Activated T-helper 17 cell treated with anti-CD3 and anti-CD28 coated beads, Interleukin-2, amount 50 U/mL, for 72 hours (primary cell): Measurements from ENCODE around the gene ME1. TPM values are rescaled to one million over a fixed set of nuclear protein-coding genes. Genes with fewer than 3 reads are reported as not detected.
"Not testable (repeated sequence)": the region's sequence is repeated elsewhere in the genome, so short reads cannot be mapped to it uniquely, and the experiment has no call there.

Experiments used
- ATAC-seq: fragments of 150-1000 bp; cut with Tn5 transposase; replicated peaks from 2 replicates; pipeline ENCODE4 v1.10.0; 2021; ENCODE audit warnings: mild to moderate bottlenecking, moderate library complexity
- H3K27ac Mint-ChIP-seq: one replicate; pipeline ENCODE4 v1.8.0; 2022; ENCODE audit warnings: mixed read lengths
- H3K27me3 Mint-ChIP-seq: one replicate; pipeline ENCODE4 v1.8.0; 2022; ENCODE audit warnings: mixed read lengths
- H3K36me3 Mint-ChIP-seq: one replicate; pipeline ENCODE4 v1.8.0; 2022; ENCODE audit warnings: low read depth, mild to moderate bottlenecking, mixed read lengths
- H3K4me1 Mint-ChIP-seq: one replicate; pipeline ENCODE4 v1.8.0; 2022; ENCODE audit warnings: mixed read lengths
- H3K4me3 Mint-ChIP-seq: one replicate; pipeline ENCODE4 v1.8.0; 2022; ENCODE audit warnings: mild to moderate bottlenecking, mixed read lengths
- H3K9me3 Mint-ChIP-seq: one replicate; pipeline ENCODE4 v1.8.0; 2022; ENCODE audit warnings: mixed read lengths
- total RNA-seq, 2 donors: library from RNA; stranded (reverse); gene quantifications; one replicate each; pipeline ENCODE4 v1.2.3, GENCODE V29; 2022

The ME1 gene
- total RNA-seq, 2 donors from 2014 or later = 0.32 to 0.42 TPM

- Mint-ChIP-seq H3K27me3 (no peaks in the 10 kb centered on the region), H3K4me3 (no peak overlapping the region), H3K36me3 (no peaks in the 10 kb centered on the region), H3K9me3 (no peaks in the 10 kb centered on the region), H3K27ac (no peak overlapping the region), H3K4me1 (no peaks in the 10 kb centered on the region)
- ATAC-seq = no peak
Measured at GRCh38 chr6:83352424-83353061, 78.3 kb downstream of the ME1 start.

GRCh38 chr6:83343121-83343520 lies 87.7 kb downstream of the ME1 start:
- Mint-ChIP-seq H3K36me3 (no peaks in the 10 kb centered on the region), H3K9me3 (peaks cover 4% of the 10 kb centered on the region), H3K4me3 (no peak overlapping the region), H3K4me1 (no peaks in the 10 kb centered on the region), H3K27me3 (no peaks in the 10 kb centered on the region), H3K27ac (no peak overlapping the region)
- ATAC-seq = no peak

GRCh38 chr6:83341765-83342164 lies 89.1 kb downstream of the ME1 start:
- ATAC-seq = no peak

GRCh38 chr6:83333916-83334315 lies 96.9 kb downstream of the ME1 start:
- not testable (repeated sequence) for H3K4me3 Mint-ChIP-seq, ATAC-seq, H3K27me3 Mint-ChIP-seq, H3K27ac Mint-ChIP-seq, H3K36me3 Mint-ChIP-seq, H3K9me3 Mint-ChIP-seq, H3K4me1 Mint-ChIP-seq

More at GRCh38 chr6:83341765-83342164, 89.1 kb downstream of the ME1 start:
- Mint-ChIP-seq H3K27me3 (no peaks in the 10 kb centered on the region), H3K4me3 (no peak overlapping the region), H3K4me1 (no peaks in the 10 kb centered on the region), H3K9me3 (peaks cover 4% of the 10 kb centered on the region), H3K27ac (no peak overlapping the region), H3K36me3 (no peaks in the 10 kb centered on the region)

GRCh38 chr6:83333500-83333899 lies 97.4 kb downstream of the ME1 start:
- H3K4me3 Mint-ChIP-seq = no peak overlapping the region

GRCh38 chr6:83314693-83315092 lies 116.2 kb downstream of the ME1 start:
- Mint-ChIP-seq H3K27ac (no peak overlapping the region), H3K4me1 (no peaks in the 10 kb centered on the region), H3K9me3 (no peaks in the 10 kb centered on the region), H3K27me3 (no peaks in the 10 kb centered on the region), H3K36me3 (no peaks in the 10 kb centered on the region), H3K4me3 (no peak overlapping the region)
- peak; percentile 67 for ATAC-seq

More at GRCh38 chr6:83333500-83333899, 97.4 kb downstream of the ME1 start:
- H3K36me3 Mint-ChIP-seq = no peaks in the 10 kb centered on the region
- no peaks in the 10 kb centered on the region for H3K27me3 Mint-ChIP-seq
- no peaks in the 10 kb centered on the region for H3K4me1 Mint-ChIP-seq
- H3K27ac Mint-ChIP-seq = no peak overlapping the region
- no peaks in the 10 kb centered on the region for H3K9me3 Mint-ChIP-seq
- no peak for ATAC-seq

GRCh38 chr6:83313882-83314281 lies 117.0 kb downstream of the ME1 start:
- H3K9me3 Mint-ChIP-seq = no peaks in the 10 kb centered on the region
- H3K27ac Mint-ChIP-seq = no peak overlapping the region
- peak; percentile 45 for ATAC-seq
- no peaks in the 10 kb centered on the region for H3K36me3 Mint-ChIP-seq
- H3K4me1 Mint-ChIP-seq = peaks cover 8% of the 10 kb centered on the region
- no peak overlapping the region for H3K4me3 Mint-ChIP-seq
- peaks cover 4% of the 10 kb centered on the region for H3K27me3 Mint-ChIP-seq

- H3K36me3 Mint-ChIP-seq = no peaks in the 10 kb centered on the region
- H3K9me3 Mint-ChIP-seq = no peaks in the 10 kb centered on the region
- peaks cover 4% of the 10 kb centered on the region for H3K27me3 Mint-ChIP-seq
- no peak overlapping the region for H3K27ac Mint-ChIP-seq
- no peak overlapping the region for H3K4me3 Mint-ChIP-seq
- no peak for ATAC-seq
- peaks cover 11% of the 10 kb centered on the region for H3K4me1 Mint-ChIP-seq
Measured at GRCh38 chr6:83311231-83311630, 119.6 kb downstream of the ME1 start.

GRCh38 chr6:83310046-83310445 lies 120.8 kb downstream of the ME1 start:
- ATAC-seq = no peak
- peaks cover 4% of the 10 kb centered on the region for H3K27me3 Mint-ChIP-seq
- no peak overlapping the region for H3K27ac Mint-ChIP-seq
- no peak overlapping the region for H3K4me3 Mint-ChIP-seq
- no peaks in the 10 kb centered on the region for H3K36me3 Mint-ChIP-seq
- H3K4me1 Mint-ChIP-seq = peaks cover 11% of the 10 kb centered on the region
- H3K9me3 Mint-ChIP-seq = no peaks in the 10 kb centered on the region

- H3K9me3 Mint-ChIP-seq = no peaks in the 10 kb centered on the region
- peaks cover 4% of the 10 kb centered on the region for H3K27me3 Mint-ChIP-seq
- ATAC-seq = no peak
- H3K27ac Mint-ChIP-seq = no peak overlapping the region
- H3K4me3 Mint-ChIP-seq = no peak overlapping the region
- H3K36me3 Mint-ChIP-seq = no peaks in the 10 kb centered on the region
- peaks cover 11% of the 10 kb centered on the region for H3K4me1 Mint-ChIP-seq
Measured at GRCh38 chr6:83309344-83309743, 121.5 kb downstream of the ME1 start.

- H3K27ac Mint-ChIP-seq = no peak overlapping the region
- ATAC-seq = no peak
- H3K9me3 Mint-ChIP-seq = no peaks in the 10 kb centered on the region
- peaks cover 4% of the 10 kb centered on the region for H3K27me3 Mint-ChIP-seq
- H3K36me3 Mint-ChIP-seq = no peaks in the 10 kb centered on the region
- no peak overlapping the region for H3K4me3 Mint-ChIP-seq
- peaks cover 11% of the 10 kb centered on the region for H3K4me1 Mint-ChIP-seq
Measured at GRCh38 chr6:83308833-83309232, 122.0 kb downstream of the ME1 start.

GRCh38 chr6:83307849-83308248 lies 123.0 kb downstream of the ME1 start:
- Mint-ChIP-seq H3K27me3 (peaks cover 4% of the 10 kb centered on the region), H3K9me3 (no peaks in the 10 kb centered on the region), H3K27ac (no peak overlapping the region), H3K36me3 (no peaks in the 10 kb centered on the region), H3K4me1 (peaks cover 11% of the 10 kb centered on the region), H3K4me3 (no peak overlapping the region)
- no peak for ATAC-seq

- ATAC-seq = no peak
- H3K27me3 Mint-ChIP-seq = peaks cover 4% of the 10 kb centered on the region
- no peak overlapping the region for H3K27ac Mint-ChIP-seq
- no peaks in the 10 kb centered on the region for H3K9me3 Mint-ChIP-seq
- no peaks in the 10 kb centered on the region for H3K36me3 Mint-ChIP-seq
- H3K4me1 Mint-ChIP-seq = no peaks in the 10 kb centered on the region
- H3K4me3 Mint-ChIP-seq = no peak overlapping the region
Measured at GRCh38 chr6:83303426-83303825, 127.4 kb downstream of the ME1 start.

- Mint-ChIP-seq H3K27ac (no peak overlapping the region), H3K4me1 (peaks cover 8% of the 10 kb centered on the region), H3K4me3 (no peak overlapping the region), H3K9me3 (peaks cover 8% of the 10 kb centered on the region), H3K27me3 (peaks cover 26% of the 10 kb centered on the region), H3K36me3 (no peaks in the 10 kb centered on the region)
- ATAC-seq = no peak
Measured at GRCh38 chr6:83294676-83295075, 136.2 kb downstream of the ME1 start.

GRCh38 chr6:83292900-83293843 lies 137.7 kb downstream of the ME1 start:
- Mint-ChIP-seq H3K27me3 (peaks cover 26% of the 10 kb centered on the region), H3K4me3 (peak overlapping the region; percentile 13), H3K27ac (no peak overlapping the region), H3K9me3 (peaks cover 12% of the 10 kb centered on the region), H3K36me3 (no peaks in the 10 kb centered on the region), H3K4me1 (peaks cover 8% of the 10 kb centered on the region)
- ATAC-seq = peak; percentile 89
